ENCODE measurements around the gene POU3F3.

- TF ChIP-seq CTCF (IDR thresholded peaks at IDR 0.05): no peak
- no peak for TF ChIP-seq TCF7L2 (IDR thresholded peaks at IDR 0.05; ENCODE audit: low read depth, low read length)
Measured at GRCh38 chr2:104826016-104826415, 27.9 kb upstream of the POU3F3 start.

Measured in Panc1 (cell line).